HG03442 (cell line): ENCODE measurements around the gene HRK.
"Not testable (repeated sequence)": the region's sequence is repeated elsewhere in the genome, so short reads cannot be mapped to it uniquely, and the experiment has no call there.

Experiments used
- ATAC-seq: cut with Tn5 transposase; IDR thresholded peaks from one replicate; pipeline ENCODE4 v1.9.1; 2021; ENCODE audit warnings: mild to moderate bottlenecking, moderate library complexity; ENCODE audit not compliant: unreplicated experiment

The HRK gene

DNA sequence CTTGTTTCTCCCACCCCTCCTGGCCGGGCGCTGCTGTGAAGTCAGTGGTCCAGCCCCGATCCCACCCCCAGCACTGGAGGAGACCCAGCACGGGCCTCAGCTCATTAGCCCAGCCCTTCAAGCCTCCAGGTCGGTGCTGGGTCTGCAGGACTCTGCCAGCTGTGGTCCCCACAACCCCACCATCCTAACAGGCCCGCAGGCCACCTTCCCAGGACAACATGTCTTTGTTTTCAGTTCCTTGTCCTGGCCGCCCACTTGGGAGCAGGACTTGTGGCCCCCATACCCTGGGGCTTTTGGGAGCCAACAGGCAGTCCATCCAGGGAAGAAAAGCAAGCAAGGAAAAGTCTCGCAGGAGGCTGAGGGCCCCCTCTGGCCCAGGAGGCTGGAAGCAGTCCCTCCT, 60.0 kb downstream of the HRK start:
- no peak for ATAC-seq

DNA sequence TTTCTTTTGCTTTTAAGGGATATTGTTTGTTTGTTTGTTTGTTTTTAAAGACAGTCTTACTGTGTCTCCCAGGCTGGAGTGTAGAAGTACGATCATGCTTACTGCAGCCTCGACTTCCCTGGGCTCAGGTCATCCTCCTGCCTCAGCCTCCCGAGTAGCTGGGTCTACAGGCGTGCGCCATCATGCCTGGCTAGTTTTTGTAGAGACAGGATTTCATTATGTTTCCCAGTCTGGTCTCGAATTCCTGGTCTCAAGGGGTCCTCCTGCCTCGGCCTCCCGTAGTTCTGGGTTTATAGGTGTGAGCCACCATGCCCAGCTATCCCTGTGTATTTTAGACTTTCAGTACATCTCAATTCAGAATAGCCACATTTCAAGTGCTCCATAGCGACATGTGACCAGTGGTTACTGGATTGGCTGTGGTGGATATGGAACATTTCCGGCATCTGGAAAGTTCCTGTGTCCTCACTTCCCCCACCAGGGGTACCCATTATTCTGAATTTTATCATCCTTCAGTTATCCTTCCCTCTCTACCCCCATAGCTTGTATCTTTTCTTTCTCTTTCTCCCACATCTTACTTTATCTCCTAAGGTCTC, 61.1 kb downstream of the HRK start:
- ATAC-seq, result no peak

DNA sequence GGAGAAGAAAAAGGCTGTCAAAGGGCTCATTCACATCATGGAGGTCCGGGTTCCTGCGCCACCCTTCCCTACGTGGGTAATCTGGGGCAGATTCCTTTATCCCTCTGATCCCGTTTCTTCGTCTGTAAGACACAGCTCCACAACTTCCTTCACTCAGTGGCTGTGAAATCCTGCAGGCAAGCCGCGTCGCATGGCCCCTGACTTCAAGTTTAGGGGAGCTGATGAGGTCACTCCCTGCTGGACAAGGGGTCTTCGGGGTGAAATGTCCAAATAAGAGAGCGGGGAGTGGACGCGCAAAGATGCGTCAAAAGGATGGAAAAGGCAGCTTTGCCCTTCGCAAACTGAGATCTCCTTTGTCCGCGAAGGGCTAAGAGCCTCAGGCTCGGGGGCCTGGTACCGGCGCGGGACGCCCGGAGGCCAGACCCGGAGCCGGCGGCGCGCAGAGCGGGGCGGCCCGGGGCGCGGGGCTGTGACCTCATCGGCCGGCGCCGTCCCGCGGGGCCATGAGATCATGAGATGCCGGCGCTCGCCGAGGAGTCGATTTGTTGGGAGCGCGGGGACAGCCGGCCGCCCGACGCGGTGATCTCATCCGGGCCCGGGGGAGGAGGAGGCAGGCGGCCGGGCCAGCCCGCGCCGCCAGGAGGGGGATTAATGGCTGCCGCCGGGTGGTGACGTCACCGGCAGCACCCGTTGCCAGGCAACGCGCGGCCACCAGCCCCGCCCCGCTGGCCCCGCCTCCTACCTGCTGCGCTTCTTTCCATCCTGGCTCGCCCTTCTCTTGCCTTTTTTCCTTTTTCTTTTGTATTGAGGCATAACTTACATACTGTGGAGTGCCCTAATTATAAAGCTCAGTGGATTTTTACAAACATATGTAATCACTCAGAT, 62.1 kb downstream of the HRK start:
- ATAC-seq, result peak; percentile 89

DNA sequence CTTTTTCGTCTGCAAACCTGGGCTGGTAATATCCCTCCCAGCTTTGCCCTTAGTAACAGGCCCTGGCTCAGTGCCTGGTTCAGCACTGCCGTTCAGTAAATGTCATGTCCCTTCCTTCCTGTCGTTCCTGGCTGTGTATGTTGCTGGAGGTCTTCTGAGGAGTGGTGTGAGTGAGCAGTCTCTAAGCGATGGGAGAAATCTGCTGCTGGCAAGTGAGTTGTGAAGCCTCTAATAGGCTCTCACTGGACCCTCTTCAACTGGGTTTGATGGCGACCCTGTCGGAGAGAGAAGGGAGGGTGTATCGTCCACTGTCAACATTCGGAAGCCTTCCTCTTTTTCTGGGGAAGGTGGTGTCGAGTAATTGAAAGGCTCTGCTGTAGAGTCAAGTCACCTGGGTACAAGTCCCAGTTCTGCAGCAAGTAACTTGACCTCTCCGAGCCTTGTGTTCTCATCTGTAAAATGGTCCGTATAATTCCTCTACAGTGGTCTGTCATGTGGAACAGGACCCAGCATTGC, 62.8 kb downstream of the HRK start:
- no peak for ATAC-seq

DNA sequence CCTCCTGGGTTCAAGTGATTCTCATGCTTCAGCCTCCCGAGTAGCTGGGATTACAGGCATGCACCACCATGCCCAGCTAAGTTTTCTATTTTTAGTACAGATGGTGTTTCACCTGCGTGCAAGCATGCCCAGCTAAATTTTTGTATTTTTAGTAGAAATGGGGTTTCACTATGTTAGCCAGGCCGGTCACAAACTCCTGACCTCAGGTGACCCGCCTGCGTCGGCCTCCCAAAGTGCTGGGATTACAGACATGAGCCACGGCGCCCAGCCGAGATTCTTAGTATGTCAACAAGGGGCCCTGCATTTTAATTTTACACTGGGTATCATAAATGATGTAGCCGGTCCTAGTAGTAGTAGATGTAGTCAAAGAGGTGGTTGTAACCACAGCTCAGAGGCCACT, 66.5 kb downstream of the HRK start:
- ATAC-seq, result not testable (repeated sequence)

DNA sequence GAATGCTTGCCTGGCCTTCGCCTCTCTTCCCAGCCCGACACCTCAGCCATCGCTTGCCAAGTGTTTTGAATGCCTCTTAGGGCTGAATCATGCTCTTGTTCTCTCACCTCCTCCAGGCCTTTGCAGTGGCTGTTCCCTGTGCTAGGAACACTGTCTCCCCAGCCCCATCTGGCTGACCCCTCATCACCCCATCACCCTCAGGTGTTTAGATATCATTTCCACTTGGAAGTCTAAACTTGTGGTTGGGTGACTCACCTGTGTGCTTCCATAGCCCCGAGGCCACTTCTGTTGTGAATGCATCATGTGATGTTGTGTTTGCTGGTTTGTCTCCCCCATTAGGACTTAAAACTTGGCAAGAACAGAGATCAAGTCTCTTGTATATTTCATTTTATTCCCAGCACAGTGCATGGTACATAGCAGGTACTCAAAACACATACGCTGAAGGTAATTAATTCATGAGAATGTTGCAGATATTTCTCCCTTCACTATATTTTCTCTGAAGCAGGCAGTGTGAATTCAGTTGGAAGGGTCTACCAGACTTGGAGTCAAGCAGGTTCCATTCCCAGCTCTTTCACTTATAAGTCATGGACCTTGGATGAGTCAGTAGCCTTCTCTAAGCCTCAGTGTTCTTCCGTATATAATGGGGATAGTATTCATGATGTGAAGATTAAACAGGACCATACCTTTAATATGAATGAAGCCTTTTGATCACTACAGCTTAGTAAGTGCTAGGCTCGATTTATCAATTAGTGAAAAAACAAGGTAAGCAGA, 67.8 kb downstream of the HRK start:
- no peak for ATAC-seq

DNA sequence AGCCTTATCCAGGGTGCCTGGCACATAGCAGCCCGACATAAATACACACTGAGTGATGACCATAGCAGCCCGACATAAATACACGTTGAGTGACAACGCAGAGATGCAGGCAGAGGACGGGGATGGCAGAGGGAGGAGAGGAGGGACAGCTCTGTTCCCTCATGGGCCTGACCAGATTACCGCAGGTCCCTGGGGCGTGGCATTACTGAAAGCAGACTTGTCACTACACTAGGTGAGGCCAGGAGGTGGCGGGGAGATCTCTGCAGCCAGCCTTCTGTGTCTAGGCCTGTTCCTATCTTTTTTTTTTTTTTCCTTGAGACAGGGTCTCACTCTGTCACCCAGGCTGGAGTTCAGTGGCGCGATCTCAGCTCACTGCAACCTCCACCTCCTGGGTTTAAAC, 69.0 kb downstream of the HRK start:
- ATAC-seq, result no peak

DNA sequence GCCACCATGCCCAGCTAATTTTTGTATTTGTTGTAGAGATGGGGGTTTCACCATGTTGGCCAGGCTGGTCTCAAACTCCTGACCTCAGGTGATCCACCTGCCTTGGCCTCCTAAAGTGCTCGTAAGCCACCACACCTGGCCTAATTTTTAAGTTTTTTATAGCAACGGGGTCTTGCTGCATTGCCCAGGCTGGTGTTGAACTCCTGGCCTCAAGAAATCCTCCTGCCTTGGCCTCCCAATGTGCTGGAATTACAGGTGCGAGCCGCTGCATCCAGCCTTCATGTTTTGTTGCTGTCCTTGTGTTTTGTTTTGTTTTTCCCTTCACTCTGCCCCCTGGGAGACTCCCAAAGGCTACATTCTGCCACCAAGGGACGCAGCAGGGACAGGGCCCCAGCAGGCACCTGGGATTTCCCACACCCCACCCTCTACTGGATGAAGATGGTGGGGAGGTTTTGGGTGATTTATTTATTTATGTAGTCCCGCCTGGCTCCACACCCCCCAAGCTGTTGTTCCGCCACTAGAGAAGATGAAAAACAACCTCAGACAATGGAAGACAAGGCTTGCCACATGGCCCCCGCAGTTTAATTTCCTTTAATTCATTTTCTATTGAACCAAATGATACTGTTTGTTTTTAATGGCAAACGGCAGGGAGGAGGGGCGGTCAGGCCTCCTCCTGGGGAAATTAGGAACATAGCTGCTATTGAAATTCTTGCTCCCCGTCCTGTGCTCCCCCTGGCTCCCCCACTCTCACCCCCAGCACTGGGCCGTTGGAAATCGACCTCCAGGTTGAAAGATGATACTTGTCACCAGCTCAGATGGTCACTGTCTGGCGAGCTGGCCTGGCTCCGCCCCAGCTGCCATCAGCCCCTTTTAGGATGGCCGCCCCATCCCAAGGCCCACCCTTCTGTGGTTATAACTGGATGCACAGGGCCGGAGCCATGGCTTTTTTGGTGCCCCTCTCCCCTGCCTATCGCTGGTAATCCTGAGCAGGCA, 72.8 kb downstream of the HRK start:
- ATAC-seq, result no peak

DNA sequence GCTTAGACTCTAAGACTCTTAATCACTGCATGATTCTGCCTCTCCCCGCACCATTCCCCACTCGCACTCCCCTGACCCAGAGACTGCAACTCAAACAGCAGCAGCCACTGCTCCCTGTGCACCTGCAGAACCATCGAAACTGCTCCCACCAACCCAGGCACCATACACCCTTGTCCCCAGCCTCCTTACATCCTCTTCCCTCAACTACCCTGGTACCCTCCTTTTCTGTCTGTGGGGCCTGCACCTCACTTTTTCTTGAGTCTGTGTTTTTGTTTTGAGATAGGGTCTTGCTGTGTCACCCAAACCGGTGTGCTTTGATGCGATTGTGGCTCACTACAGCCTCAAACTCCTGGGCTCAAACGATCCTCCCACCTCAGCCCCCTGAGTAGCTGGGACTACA, 73.7 kb downstream of the HRK start:
- ATAC-seq, result no peak

DNA sequence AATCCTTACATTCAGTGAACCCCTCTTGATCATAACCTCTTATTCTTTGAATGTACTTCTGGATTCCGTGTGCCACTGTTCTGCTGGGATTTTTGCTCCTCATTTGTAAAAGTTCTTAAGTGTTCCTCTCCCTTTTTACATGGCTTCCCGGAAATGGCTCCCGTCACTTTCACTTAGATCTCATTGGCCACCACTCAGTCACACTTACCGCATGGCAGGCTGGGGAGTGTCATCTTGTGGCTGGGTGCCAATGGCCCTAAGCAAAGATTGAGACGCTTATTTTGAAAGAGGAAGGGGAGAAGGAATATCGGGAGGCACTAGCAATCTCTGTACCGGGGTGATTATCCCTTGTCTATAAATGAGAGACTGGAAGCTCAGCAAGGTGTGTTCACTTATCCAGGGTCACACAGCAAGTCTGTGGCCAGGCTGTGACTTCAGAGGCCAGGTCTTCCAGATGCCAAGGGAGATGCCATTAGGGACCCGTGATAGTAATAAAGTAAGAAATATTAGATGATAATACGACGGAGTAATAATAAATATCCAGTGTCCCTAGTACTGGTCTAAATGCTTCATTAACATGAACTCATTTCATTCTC, 74.3 kb downstream of the HRK start:
- no peak for ATAC-seq
